Muscle layer of duodenum (tissue), 2 donors: Measurements from ENCODE around the gene COL5A1.

Experiments
- H3K27ac ChIP-seq: one replicate; pipeline ENCODE4 v1.7.0; 2013; ENCODE audit warnings: mild to moderate bottlenecking, low read length
- H3K27me3 ChIP-seq: one replicate; pipeline ENCODE4 v1.7.0; 2013; ENCODE audit warnings: low read depth, mild to moderate bottlenecking, control low read depth, low read length
- H3K36me3 ChIP-seq, 2 donors: one replicate each; pipeline ENCODE4 v1.7.0; 2013; ENCODE audit warnings: low read length in 2 of 2, control low read depth in 1 of 2, mild to moderate bottlenecking in 1 of 2; ENCODE audit not compliant: insufficient read depth in 2 of 2, control insufficient read depth in 1 of 2
- H3K4me1 ChIP-seq, 2 donors: one replicate each; pipeline ENCODE4 v1.7.0; 2013; ENCODE audit warnings: low read length in 2 of 2, mild to moderate bottlenecking in 2 of 2, control low read depth in 1 of 2, moderate library complexity in 1 of 2; ENCODE audit not compliant: insufficient read depth in 2 of 2, control insufficient read depth in 1 of 2
- H3K4me3 ChIP-seq, 2 donors: one replicate each; pipeline ENCODE4 v1.7.0; 2013; ENCODE audit warnings: low read length in 2 of 2, low read depth in 1 of 2, mild to moderate bottlenecking in 1 of 2
- H3K9me3 ChIP-seq, 2 donors: one replicate each; pipeline ENCODE4 v1.7.0; 2013; ENCODE audit warnings: low read length in 2 of 2, control low read depth in 1 of 2, mild to moderate bottlenecking in 1 of 2; ENCODE audit not compliant: control insufficient read depth in 1 of 2
- donor health status: healthy.

COL5A1 gene

DNA sequence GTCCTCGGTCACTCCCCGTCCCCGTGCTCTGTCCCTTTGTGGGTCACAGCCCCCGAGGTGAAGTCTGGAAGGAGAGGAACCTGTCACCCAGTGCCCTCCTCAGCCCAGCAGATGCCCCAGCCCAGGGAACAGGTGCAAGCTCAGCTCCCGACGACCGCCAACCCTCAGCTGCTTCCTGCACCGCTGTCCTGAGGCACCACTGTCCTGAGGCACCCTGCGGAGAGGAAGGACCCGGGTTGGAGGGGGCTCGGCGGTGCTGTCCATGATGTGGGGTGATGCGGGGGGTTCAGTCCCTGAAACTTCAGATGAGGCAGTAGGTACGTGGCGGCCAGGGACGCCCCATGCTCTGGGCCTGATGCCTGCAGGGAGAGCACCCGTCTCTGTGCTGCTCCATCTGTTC is 81.4 kb downstream of the COL5A1 start:
- Histone ChIP-seq H3K4me1 (peaks cover 2 to 67% of the 10 kb centered on the region in 2 donors), H3K4me3 (no peak overlapping the region), H3K27ac (no peak overlapping the region), H3K27me3 (no peaks in the 10 kb centered on the region), H3K36me3 (peaks cover 0 to 26% of the 10 kb centered on the region in 2 donors), H3K9me3 (no peaks in the 10 kb centered on the region)

GRCh38 chr9:134723491-134724190 is 82.0 kb downstream of the COL5A1 start:
- H3K36me3 ChIP-seq: peaks cover 0 to 23% of the 10 kb centered on the region in 2 donors
- H3K27ac ChIP-seq: no peak overlapping the region
- H3K4me3 ChIP-seq: no peak overlapping the region
- H3K9me3 ChIP-seq: no peaks in the 10 kb centered on the region
- H3K27me3 ChIP-seq: no peaks in the 10 kb centered on the region
- H3K4me1 ChIP-seq: peaks cover 2 to 61% of the 10 kb centered on the region in 2 donors

DNA sequence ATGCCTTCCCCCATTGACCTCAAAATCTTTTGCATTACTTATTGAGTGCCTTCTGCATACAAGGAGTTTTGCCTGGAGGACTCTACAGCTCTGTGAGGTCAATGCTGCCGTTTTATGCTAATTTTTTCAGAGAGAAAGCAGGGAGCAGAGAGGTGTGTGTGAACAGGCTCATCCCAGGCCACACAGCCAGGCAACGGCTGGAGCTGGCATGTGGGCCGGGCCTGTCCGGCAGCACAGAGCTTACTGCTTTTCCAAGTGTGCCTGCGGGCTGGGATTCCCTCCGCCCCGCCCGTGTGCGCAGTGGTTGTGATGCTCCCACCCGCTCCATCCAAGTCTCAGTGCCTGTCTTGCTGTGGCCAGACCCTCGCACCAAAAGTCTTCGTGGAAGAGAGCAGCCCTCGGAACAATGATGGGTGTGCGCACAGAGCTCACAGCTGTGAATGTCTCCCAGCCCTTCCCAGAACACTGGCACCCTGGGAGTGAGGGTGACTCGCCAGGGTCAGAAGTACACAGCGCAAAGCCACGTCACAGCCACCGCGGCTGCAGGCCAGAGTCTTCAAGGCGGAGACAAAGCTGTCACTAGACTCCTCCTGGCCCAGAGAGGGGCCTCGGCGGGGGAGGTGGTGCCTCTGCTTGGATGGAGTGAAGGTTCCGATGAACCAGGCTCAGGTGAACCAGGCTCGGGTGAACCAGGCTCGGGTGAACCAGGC is 82.8 kb downstream of the COL5A1 start:
- H3K4me1 ChIP-seq: peaks cover 2 to 53% of the 10 kb centered on the region in 2 donors
- H3K27ac ChIP-seq: no peak overlapping the region

DNA sequence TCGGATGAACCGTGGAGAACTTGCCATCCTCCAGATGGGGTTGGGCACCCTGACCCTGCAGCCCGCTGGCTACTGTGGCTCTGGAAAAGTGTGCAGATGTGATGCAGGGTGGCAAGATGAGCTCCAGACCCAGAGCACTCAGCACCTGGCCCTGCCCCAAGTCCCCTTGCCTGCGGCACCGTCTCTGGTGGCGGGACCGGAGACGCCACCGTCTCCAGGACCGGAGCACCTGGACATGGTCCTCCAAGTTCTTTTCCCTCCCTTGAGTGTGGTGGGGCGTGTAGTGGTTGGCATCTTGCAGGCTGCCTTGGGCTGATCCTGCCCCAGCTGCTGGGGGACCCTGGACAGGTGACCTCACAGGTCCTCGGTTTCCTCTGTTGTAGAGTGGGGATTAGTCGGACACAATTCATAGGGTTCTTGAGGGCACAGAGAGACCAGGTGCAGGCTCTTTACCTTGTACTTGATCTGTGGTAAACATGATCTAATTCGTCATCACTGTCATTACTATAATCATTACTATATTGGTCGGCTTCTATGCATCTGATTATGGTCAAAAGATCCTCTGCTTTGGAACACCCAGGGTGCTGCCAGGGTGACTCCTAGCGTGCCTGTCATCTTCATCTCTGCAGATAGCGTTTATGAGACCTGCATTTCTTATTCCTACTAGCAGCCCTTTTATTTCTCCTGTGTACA is 83.5 kb downstream of the COL5A1 start:
- H3K4me1 ChIP-seq: peaks cover 2 to 50% of the 10 kb centered on the region in 2 donors
- no peaks in the 10 kb centered on the region for H3K27me3 ChIP-seq
- no peaks in the 10 kb centered on the region for H3K9me3 ChIP-seq
- peaks cover 0 to 16% of the 10 kb centered on the region in 2 donors for H3K36me3 ChIP-seq
- no peak overlapping the region for H3K4me3 ChIP-seq
- H3K27ac ChIP-seq: no peak overlapping the region

More for the DNA sequence above, 82.8 kb downstream of the COL5A1 start:
- no peaks in the 10 kb centered on the region for H3K9me3 ChIP-seq
- H3K36me3 ChIP-seq: peaks cover 0 to 20% of the 10 kb centered on the region in 2 donors
- H3K4me3 ChIP-seq: no peak overlapping the region
- H3K27me3 ChIP-seq: no peaks in the 10 kb centered on the region

GRCh38 chr9:134725605-134725940 is 84.0 kb downstream of the COL5A1 start:
- H3K9me3 ChIP-seq: no peaks in the 10 kb centered on the region
- H3K36me3 ChIP-seq: peaks cover 0 to 16% of the 10 kb centered on the region in 2 donors
- H3K4me1 ChIP-seq: peaks cover 2 to 51% of the 10 kb centered on the region in 2 donors
- H3K27me3 ChIP-seq: no peaks in the 10 kb centered on the region
- H3K27ac ChIP-seq: no peak overlapping the region
- H3K4me3 ChIP-seq: no peak overlapping the region

GRCh38 chr9:134726026-134726721 is 84.6 kb downstream of the COL5A1 start:
- H3K27me3 ChIP-seq: no peaks in the 10 kb centered on the region
- H3K4me3 ChIP-seq: no peak overlapping the region
- H3K36me3 ChIP-seq: peaks cover 0 to 16% of the 10 kb centered on the region in 2 donors

GRCh38 chr9:134726722-134727034 is 85.1 kb downstream of the COL5A1 start:
- H3K4me3 ChIP-seq: no peak overlapping the region
- no peaks in the 10 kb centered on the region for H3K9me3 ChIP-seq
- H3K27me3 ChIP-seq: no peaks in the 10 kb centered on the region
- H3K4me1 ChIP-seq: peaks cover 2 to 56% of the 10 kb centered on the region in 2 donors
- no peak overlapping the region for H3K27ac ChIP-seq
- H3K36me3 ChIP-seq: peaks cover 0 to 13% of the 10 kb centered on the region in 2 donors

More at GRCh38 chr9:134726026-134726721, 84.6 kb downstream of the COL5A1 start:
- no peak overlapping the region for H3K27ac ChIP-seq
- no peaks in the 10 kb centered on the region for H3K9me3 ChIP-seq
- peaks cover 2 to 56% of the 10 kb centered on the region in 2 donors for H3K4me1 ChIP-seq

- Histone ChIP-seq H3K4me3 (no peak overlapping the region), H3K9me3 (no peaks in the 10 kb centered on the region), H3K27me3 (no peaks in the 10 kb centered on the region), H3K4me1 (peaks cover 2 to 56% of the 10 kb centered on the region in 2 donors), H3K36me3 (peaks cover 0 to 11% of the 10 kb centered on the region in 2 donors), H3K27ac (no peak overlapping the region)
Measured at GRCh38 chr9:134728021-134728795, 86.6 kb downstream of the COL5A1 start.

DNA sequence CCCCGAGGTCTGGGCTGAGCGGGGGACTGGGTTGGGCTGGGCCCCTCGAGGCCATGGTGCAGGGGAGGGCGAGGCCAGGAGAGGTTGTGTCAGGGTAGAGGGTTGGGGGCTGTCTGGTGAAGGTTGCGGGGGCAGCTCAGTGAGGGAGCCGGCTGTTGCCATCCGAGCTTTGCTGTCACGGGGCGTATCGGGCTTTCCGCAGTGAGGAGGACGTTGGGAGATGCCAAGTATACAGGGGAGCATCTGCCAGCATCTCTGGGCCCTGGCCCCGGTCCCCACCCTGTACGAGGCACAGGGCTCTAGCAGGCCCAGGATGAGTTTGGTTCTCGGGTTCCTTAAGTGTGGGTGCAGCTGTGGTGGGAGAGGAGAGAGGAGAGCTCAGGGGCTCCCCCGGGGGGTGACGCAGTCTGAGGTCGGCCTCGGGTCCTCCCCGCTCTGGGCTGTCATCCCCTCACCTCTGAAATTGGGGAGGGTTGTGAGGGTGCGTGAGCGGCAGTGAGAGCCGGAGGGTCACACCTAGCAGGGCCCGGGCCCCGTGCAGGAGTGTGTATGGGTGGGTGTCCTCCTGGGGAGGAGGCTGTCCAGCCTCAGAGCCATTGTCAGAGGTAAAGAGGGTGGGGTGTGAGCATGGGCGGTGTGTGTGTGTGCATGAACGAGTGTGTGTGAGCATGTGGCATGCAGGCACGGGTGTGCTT is 87.3 kb downstream of the COL5A1 start:
- no peaks in the 10 kb centered on the region for H3K9me3 ChIP-seq
- no peaks in the 10 kb centered on the region for H3K27me3 ChIP-seq
- H3K27ac ChIP-seq: no peak overlapping the region
- no peak overlapping the region for H3K4me3 ChIP-seq
- H3K4me1 ChIP-seq: peaks cover 6 to 56% of the 10 kb centered on the region in 2 donors
- H3K36me3 ChIP-seq: peaks cover 0 to 11% of the 10 kb centered on the region in 2 donors

- Histone ChIP-seq H3K27ac (no peak overlapping the region), H3K36me3 (peaks cover 0 to 8% of the 10 kb centered on the region in 2 donors), H3K27me3 (no peaks in the 10 kb centered on the region), H3K4me1 (peaks cover 9 to 56% of the 10 kb centered on the region in 2 donors), H3K9me3 (no peaks in the 10 kb centered on the region), H3K4me3 (no peak overlapping the region)
Measured at GRCh38 chr9:134730011-134730760, 88.6 kb downstream of the COL5A1 start.
